HG03196 (cell line): ENCODE results near the gene SLC13A4.
"Not testable (repeated sequence)": the region's sequence is repeated elsewhere in the genome, so short reads cannot be mapped to it uniquely, and the experiment has no call there.

Source experiments
- ATAC-seq: cut with Tn5 transposase; IDR thresholded peaks from one replicate; pipeline ENCODE4 v1.9.1; 2021; ENCODE audit not compliant: unreplicated experiment

Gene SLC13A4

GRCh38 chr7:135728136-135728669 lies at the start of gene SLC13A4:
Gene SLC13A4, minus strand, starts transcription at chr7:135728186. Its CDS starts 690 bp downstream, at chr7:135727496.
- ATAC-seq = no peak

GRCh38 chr7:135775915-135776314 lies 47.9 kb upstream of the SLC13A4 start:
- not testable (repeated sequence) for ATAC-seq

- ATAC-seq = no peak
Measured at GRCh38 chr7:135775230-135775629, 47.2 kb upstream of the SLC13A4 start.

GRCh38 chr7:135774284-135774683 lies 46.3 kb upstream of the SLC13A4 start:
- no peak for ATAC-seq

- ATAC-seq = no peak
Measured at GRCh38 chr7:135773464-135773863, 45.5 kb upstream of the SLC13A4 start.

- ATAC-seq = no peak
Measured at GRCh38 chr7:135772639-135773222, 44.7 kb upstream of the SLC13A4 start.

GRCh38 chr7:135771961-135772638 lies 44.1 kb upstream of the SLC13A4 start:
- ATAC-seq = no peak

- ATAC-seq = no peak
Measured at GRCh38 chr7:135771051-135771450, 43.1 kb upstream of the SLC13A4 start.

GRCh38 chr7:135770139-135770710 lies 42.2 kb upstream of the SLC13A4 start:
- no peak for ATAC-seq

GRCh38 chr7:135769005-135769802 lies 41.2 kb upstream of the SLC13A4 start:
- no peak for ATAC-seq

- ATAC-seq = no peak
Measured at GRCh38 chr7:135768467-135768866, 40.5 kb upstream of the SLC13A4 start.

GRCh38 chr7:135768064-135768463 lies 40.1 kb upstream of the SLC13A4 start:
- ATAC-seq = no peak

GRCh38 chr7:135763261-135763660 lies 35.3 kb upstream of the SLC13A4 start:
- no peak for ATAC-seq

- no peak for ATAC-seq
Measured at GRCh38 chr7:135761751-135762488, 33.9 kb upstream of the SLC13A4 start.

GRCh38 chr7:135759532-135759931 lies 31.5 kb upstream of the SLC13A4 start:
- ATAC-seq = no peak

- ATAC-seq = no peak
Measured at GRCh38 chr7:135758531-135758932, 30.5 kb upstream of the SLC13A4 start.

- ATAC-seq = no peak
Measured at GRCh38 chr7:135757719-135758411, 29.9 kb upstream of the SLC13A4 start.

GRCh38 chr7:135756191-135756590 lies 28.2 kb upstream of the SLC13A4 start:
- ATAC-seq = no peak

- no peak for ATAC-seq
Measured at GRCh38 chr7:135755351-135755753, 27.4 kb upstream of the SLC13A4 start.
